MM.1S (cell line): Measurements from ENCODE around the gene SHMT2.
A peak's percentile ranks its signal among the peaks of the same experiment; 100 is the strongest.

ENCODE experiments used
- DNase-seq: peaks from one replicate; pipeline ENCODE4 v3.0.0-alpha.2; 2015
- H2AFZ ChIP-seq: fragments of 300-600 bp; sonication (generic); 2 replicates; pipeline ENCODE4 v1.6.0; 2016; ENCODE audit warnings: antibody characterized with exemption, low read length
- H3F3A ChIP-seq: fragments of 300-600 bp; sonication (generic); 2 replicates; pipeline ENCODE4 v1.6.1; 2016; ENCODE audit warnings: mild to moderate bottlenecking, antibody characterized with exemption, low read length, moderate library complexity, mixed read lengths; ENCODE audit not compliant: insufficient read depth
- H3K27ac ChIP-seq: fragments of 300-600 bp; sonication (generic); 2 replicates; pipeline ENCODE4 v1.5.1; 2016; ENCODE audit warnings: mild to moderate bottlenecking, low read length
- H3K27me3 ChIP-seq: fragments of 300-600 bp; sonication (generic); replicated peaks from 2 replicates; pipeline ENCODE4 v1.6.0; 2016; ENCODE audit warnings: low read length; ENCODE audit not compliant: insufficient read depth
- H3K36me3 ChIP-seq: fragments of 300-600 bp; sonication (generic); replicated peaks from 2 replicates; pipeline ENCODE4 v1.6.1; 2016; ENCODE audit warnings: mild to moderate bottlenecking, low read length, mixed read lengths; ENCODE audit not compliant: insufficient read depth
- H3K4me1 ChIP-seq: fragments of 300-600 bp; sonication (generic); 2 replicates; pipeline ENCODE4 v1.6.1; 2016; ENCODE audit warnings: low read length, mixed read lengths
- H3K4me2 ChIP-seq: fragments of 300-600 bp; sonication (generic); 2 replicates; pipeline ENCODE4 v1.6.0; 2016; ENCODE audit warnings: low read depth, low read length
- H3K4me3 ChIP-seq: fragments of 300-600 bp; sonication (generic); 2 replicates; pipeline ENCODE4 v1.5.1; 2016; ENCODE audit warnings: low read length, mixed read lengths
- H3K79me2 ChIP-seq: fragments of 300-600 bp; sonication (generic); 2 replicates; pipeline ENCODE4 v1.6.1; 2016; ENCODE audit warnings: mixed run types, low read length, mixed read lengths
- H3K9ac ChIP-seq: fragments of 300-600 bp; sonication (generic); 2 replicates; pipeline ENCODE4 v1.6.1; 2016; ENCODE audit warnings: low read length, mixed read lengths
- H3K9me2 ChIP-seq: fragments of 300-600 bp; sonication (generic); replicated peaks from 2 replicates; pipeline ENCODE4 v1.6.1; 2016; ENCODE audit warnings: mild to moderate bottlenecking, low read length, mixed read lengths; ENCODE audit not compliant: insufficient read depth
- H3K9me3 ChIP-seq: fragments of 300-600 bp; sonication (generic); replicated peaks from 2 replicates; pipeline ENCODE4 v1.6.1; 2016; ENCODE audit warnings: mild to moderate bottlenecking, low read length, mixed read lengths; ENCODE audit not compliant: insufficient read depth
- H4K20me1 ChIP-seq: fragments of 300-600 bp; sonication (generic); 2 replicates; pipeline ENCODE4 v1.6.1; 2016; ENCODE audit warnings: mild to moderate bottlenecking, low read length, moderate library complexity, mixed read lengths; ENCODE audit not compliant: insufficient read depth
- EZH2 ChIP-seq: fragments of 300-600 bp; sonication (generic); optimal IDR thresholded peaks from 2 replicates; pipeline ENCODE3; 2017; ENCODE audit warnings: low read depth, mild to moderate bottlenecking, antibody characterized with exemption, low read length, mixed read lengths
- EZH2phosphoT487 ChIP-seq: fragments of 300-600 bp; sonication (generic); IDR thresholded peaks from 2 replicates; pipeline ENCODE4 v1.6.1; 2018; ENCODE audit warnings: antibody characterized with exemption, low read length
- TF ChIP-seq, protein P1 (sequence below): fragments of 300-600 bp; sonication (generic); IDR thresholded peaks from 2 replicates; pipeline ENCODE4 v1.5.1; 2016; ENCODE audit warnings: antibody characterized with exemption, low read length, mixed read lengths

Gene SHMT2

DNA sequence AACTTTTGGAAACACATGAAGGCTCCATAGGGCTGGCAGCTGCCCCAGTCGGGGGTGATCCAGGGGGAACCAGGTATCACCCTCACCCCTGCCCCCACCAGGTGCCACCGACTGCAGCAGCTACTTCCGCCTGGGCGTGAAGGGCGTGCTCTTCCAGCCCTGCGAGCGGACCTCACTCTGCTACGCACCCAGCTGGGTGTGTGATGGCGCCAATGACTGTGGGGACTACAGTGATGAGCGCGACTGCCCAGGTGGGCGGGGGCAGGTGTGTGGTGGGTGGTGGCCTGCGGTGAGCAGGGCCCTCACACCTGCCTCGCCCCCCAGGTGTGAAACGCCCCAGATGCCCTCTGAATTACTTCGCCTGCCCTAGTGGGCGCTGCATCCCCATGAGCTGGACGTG, 35.3 kb upstream of the SHMT2 start:
- Histone ChIP-seq H3K9ac (no peak overlapping the region), H3K36me3 (no peaks in the 10 kb centered on the region), H3K27me3 (peaks cover 73% of the 10 kb centered on the region), H3K9me3 (no peaks in the 10 kb centered on the region), H3K9me2 (no peaks in the 10 kb centered on the region), H3K27ac (no peak overlapping the region), H3K4me3 (no peak overlapping the region), H3K4me1 (no peaks in the 10 kb centered on the region), H2AFZ (no peak overlapping the region), H4K20me1 (no peaks in the 10 kb centered on the region), H3F3A (no peaks in the 10 kb centered on the region), H3K79me2 (no peaks in the 10 kb centered on the region), H3K4me2 (no peak overlapping the region)
- TF ChIP-seq, protein P1, sequence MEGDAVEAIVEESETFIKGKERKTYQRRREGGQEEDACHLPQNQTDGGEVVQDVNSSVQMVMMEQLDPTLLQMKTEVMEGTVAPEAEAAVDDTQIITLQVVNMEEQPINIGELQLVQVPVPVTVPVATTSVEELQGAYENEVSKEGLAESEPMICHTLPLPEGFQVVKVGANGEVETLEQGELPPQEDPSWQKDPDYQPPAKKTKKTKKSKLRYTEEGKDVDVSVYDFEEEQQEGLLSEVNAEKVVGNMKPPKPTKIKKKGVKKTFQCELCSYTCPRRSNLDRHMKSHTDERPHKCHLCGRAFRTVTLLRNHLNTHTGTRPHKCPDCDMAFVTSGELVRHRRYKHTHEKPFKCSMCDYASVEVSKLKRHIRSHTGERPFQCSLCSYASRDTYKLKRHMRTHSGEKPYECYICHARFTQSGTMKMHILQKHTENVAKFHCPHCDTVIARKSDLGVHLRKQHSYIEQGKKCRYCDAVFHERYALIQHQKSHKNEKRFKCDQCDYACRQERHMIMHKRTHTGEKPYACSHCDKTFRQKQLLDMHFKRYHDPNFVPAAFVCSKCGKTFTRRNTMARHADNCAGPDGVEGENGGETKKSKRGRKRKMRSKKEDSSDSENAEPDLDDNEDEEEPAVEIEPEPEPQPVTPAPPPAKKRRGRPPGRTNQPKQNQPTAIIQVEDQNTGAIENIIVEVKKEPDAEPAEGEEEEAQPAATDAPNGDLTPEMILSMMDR, result no peak
- TF ChIP-seq EZH2phosphoT487 (no peak), EZH2 (no peak)
- no peak for DNase-seq

DNA sequence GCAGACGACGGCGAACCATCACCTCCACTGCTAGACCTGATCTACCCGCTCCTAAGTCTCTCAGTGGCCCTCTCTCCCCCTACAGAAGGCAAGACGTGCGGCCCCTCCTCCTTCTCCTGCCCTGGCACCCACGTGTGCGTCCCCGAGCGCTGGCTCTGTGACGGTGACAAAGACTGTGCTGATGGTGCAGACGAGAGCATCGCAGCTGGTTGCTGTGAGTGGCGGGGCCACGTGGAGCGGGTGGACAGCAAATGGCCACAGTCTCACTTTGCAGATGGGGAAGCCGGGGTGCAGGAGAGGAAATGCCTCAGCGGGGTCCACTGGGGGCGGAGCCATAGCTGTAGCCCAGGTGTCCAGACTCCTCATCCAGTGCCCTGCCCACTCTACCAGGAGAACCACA, 34.3 kb upstream of the SHMT2 start:
- Histone ChIP-seq H3K9me2 (no peaks in the 10 kb centered on the region), H3K9me3 (no peaks in the 10 kb centered on the region), H3K4me3 (no peak overlapping the region), H2AFZ (no peak overlapping the region), H3K36me3 (no peaks in the 10 kb centered on the region), H3K27ac (no peak overlapping the region), H3K79me2 (no peaks in the 10 kb centered on the region), H3F3A (no peaks in the 10 kb centered on the region), H3K27me3 (peaks cover 81% of the 10 kb centered on the region), H3K9ac (no peak overlapping the region), H3K4me1 (no peaks in the 10 kb centered on the region), H4K20me1 (no peaks in the 10 kb centered on the region), H3K4me2 (no peak overlapping the region)
- TF ChIP-seq EZH2phosphoT487 (no peak), EZH2 (no peak)
- TF ChIP-seq, protein P1, result no peak
- no peak for DNase-seq

DNA sequence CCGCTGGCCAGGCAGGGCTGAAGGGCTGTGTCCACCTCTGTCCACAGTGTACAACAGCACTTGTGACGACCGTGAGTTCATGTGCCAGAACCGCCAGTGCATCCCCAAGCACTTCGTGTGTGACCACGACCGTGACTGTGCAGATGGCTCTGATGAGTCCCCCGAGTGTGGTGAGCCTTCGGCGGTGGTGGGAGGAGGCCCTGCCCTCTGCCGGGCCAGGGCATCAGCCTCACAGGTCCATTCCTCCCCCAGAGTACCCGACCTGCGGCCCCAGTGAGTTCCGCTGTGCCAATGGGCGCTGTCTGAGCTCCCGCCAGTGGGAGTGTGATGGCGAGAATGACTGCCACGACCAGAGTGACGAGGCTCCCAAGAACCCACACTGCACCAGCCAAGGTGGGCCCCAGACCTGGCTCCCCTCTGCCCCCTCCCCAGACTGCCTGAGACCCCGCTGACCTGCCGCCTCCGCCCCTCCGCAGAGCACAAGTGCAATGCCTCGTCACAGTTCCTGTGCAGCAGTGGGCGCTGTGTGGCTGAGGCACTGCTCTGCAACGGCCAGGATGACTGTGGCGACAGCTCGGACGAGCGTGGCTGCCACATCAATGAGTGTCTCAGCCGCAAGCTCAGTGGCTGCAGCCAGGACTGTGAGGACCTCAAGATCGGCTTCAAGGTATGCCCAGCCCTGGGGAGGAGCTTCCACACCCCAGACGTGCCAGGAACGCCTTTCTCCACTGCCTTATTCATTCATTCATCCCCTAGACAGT, 33.7 kb upstream of the SHMT2 start:
- no peak overlapping the region for H2AFZ ChIP-seq

More for the DNA sequence above, 33.7 kb upstream of the SHMT2 start:
- peak; percentile 55 for DNase-seq
- H3K9me2 ChIP-seq, result no peaks in the 10 kb centered on the region
- no peak overlapping the region for H3K27ac ChIP-seq
- H3K27me3 ChIP-seq, result peaks cover 85% of the 10 kb centered on the region
- no peak overlapping the region for H3K4me3 ChIP-seq
- no peaks in the 10 kb centered on the region for H3K4me1 ChIP-seq
- no peak overlapping the region for H3K4me2 ChIP-seq
- H3K36me3 ChIP-seq, result no peaks in the 10 kb centered on the region
- no peaks in the 10 kb centered on the region for H3K79me2 ChIP-seq
- H3F3A ChIP-seq, result no peaks in the 10 kb centered on the region
- no peak for TF ChIP-seq EZH2phosphoT487
- TF ChIP-seq, protein P1, result peak; percentile 26
- no peaks in the 10 kb centered on the region for H3K9me3 ChIP-seq
- H4K20me1 ChIP-seq, result no peaks in the 10 kb centered on the region
- no peak overlapping the region for H3K9ac ChIP-seq
